Activated CD8-positive, alpha-beta T cell treated with anti-CD3 and anti-CD28 coated beads for 36 hours (primary cell): ENCODE measurements around the gene TDRD10. TPM values are rescaled to one million over a fixed set of nuclear protein-coding genes. Genes with fewer than 3 reads are reported as not detected.

ENCODE experiments used
- ATAC-seq: fragments of 200-7000 bp; cut with Tn5 transposase; one replicate; pipeline ENCODE4 v1.10.0; 2021; ENCODE audit warnings: mild to moderate bottlenecking, moderate library complexity
- CTCF ChIA-PET: fragments of 350-600 bp; sonication (Branson Sonifier 250); formaldehyde crosslinking; loops from one replicate; lab custom pipeline; 2021; ENCODE audit warnings: antibody characterized with exemption; lab: Charles Lee
- POLR2A ChIA-PET: fragments of 350-600 bp; sonication (Branson Sonifier 250); formaldehyde crosslinking; loops from one replicate; lab custom pipeline; 2021; ENCODE audit warnings: antibody characterized with exemption; lab: Charles Lee
- DNase-seq: peaks from one replicate; pipeline ENCODE4 v3.0.0-alpha.2; 2020
- H3K27ac Mint-ChIP-seq: one replicate; pipeline ENCODE4 v1.8.0; 2021; ENCODE audit warnings: mild to moderate bottlenecking, mixed read lengths
- H3K27me3 Mint-ChIP-seq: one replicate; pipeline ENCODE4 v1.8.0; 2021; ENCODE audit warnings: mixed read lengths
- H3K36me3 Mint-ChIP-seq: one replicate; pipeline ENCODE4 v1.8.0; 2021; ENCODE audit warnings: low read depth, mixed read lengths
- H3K4me1 Mint-ChIP-seq: one replicate; pipeline ENCODE4 v1.8.0; 2021; ENCODE audit warnings: low read depth, mixed read lengths
- H3K4me3 Mint-ChIP-seq: one replicate; pipeline ENCODE4 v1.8.0; 2021; ENCODE audit warnings: mild to moderate bottlenecking, moderate library complexity, mixed read lengths
- H3K9me3 Mint-ChIP-seq: one replicate; pipeline ENCODE4 v1.8.0; 2021; ENCODE audit warnings: mixed read lengths
- intact Hi-C: fragments of 100-400 bp; cut with micrococcal nuclease; formaldehyde crosslinking; loops from one replicate; pipeline ENCODE4 v1.10.0; 2022
- total RNA-seq, 2 experiments: library from RNA; stranded (reverse); gene quantifications; one replicate each; pipeline ENCODE4 v1.2.3, GENCODE V29; 2021
- TF ChIP-seq, protein P1 (sequence below): fragments of 200-600 bp; IDR thresholded peaks from one replicate; pipeline ENCODE4 v1.8.0; 2022; ENCODE audit warnings: antibody characterized with exemption, mild to moderate bottlenecking

Gene TDRD10
- total RNA-seq, 2 experiments from 2014 or later, result not detected

DNA sequence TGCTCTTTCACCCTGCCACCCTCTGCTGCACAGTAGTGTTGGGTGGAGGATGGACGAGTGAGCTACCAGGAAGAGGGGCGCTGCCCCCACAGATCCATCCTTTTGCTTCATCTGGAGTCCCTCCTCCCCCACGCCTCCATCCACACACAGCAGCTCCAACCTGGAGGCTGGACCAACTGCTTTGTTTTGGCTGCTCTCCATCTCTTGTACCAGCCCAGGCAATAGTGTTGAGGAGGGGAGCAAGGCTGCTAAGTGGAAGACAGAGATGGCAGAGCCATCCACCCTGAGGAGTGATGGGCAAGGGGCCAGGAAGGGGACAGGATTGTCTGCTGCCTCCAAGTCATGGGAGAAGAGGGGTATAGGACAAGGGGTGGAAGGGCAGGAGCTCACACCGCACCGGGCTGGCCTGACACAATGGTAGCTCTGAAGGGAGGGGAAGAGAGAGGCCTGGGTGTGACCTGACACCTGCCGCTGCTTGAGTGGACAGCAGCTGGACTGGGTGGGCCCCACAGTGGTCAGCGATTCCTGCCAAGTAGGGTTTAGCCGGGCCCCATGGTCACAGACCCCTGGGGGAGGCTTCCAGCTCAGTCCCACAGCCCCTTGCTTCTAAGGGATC is 74.0 kb downstream of the TDRD10 start:
- ChIA-PET POLR2A (interaction anchor here (1.1 to 2.0 kb wide), 5 partner anchors 14 to 28 kb away, joined by 3 to 6 read pairs (median 4); no protein-coding TSS in a partner anchor), CTCF (interaction anchor here (1.2 to 4.8 kb wide), 3 partner anchors 16 to 96 kb away, joined by 3 to 23 read pairs (median 8); no protein-coding TSS in a partner anchor)
- intact Hi-C loops, result no loop called here
- Mint-ChIP-seq H3K27ac (no peak overlapping the region), H3K4me3 (no peak overlapping the region), H3K27me3 (no peaks in the 10 kb centered on the region), H3K9me3 (no peaks in the 10 kb centered on the region), H3K4me1 (no peaks in the 10 kb centered on the region), H3K36me3 (peaks cover 3% of the 10 kb centered on the region)
- no peak for ATAC-seq
- TF ChIP-seq, protein P1, sequence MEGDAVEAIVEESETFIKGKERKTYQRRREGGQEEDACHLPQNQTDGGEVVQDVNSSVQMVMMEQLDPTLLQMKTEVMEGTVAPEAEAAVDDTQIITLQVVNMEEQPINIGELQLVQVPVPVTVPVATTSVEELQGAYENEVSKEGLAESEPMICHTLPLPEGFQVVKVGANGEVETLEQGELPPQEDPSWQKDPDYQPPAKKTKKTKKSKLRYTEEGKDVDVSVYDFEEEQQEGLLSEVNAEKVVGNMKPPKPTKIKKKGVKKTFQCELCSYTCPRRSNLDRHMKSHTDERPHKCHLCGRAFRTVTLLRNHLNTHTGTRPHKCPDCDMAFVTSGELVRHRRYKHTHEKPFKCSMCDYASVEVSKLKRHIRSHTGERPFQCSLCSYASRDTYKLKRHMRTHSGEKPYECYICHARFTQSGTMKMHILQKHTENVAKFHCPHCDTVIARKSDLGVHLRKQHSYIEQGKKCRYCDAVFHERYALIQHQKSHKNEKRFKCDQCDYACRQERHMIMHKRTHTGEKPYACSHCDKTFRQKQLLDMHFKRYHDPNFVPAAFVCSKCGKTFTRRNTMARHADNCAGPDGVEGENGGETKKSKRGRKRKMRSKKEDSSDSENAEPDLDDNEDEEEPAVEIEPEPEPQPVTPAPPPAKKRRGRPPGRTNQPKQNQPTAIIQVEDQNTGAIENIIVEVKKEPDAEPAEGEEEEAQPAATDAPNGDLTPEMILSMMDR, result no peak
- DNase-seq, result no peak

DNA sequence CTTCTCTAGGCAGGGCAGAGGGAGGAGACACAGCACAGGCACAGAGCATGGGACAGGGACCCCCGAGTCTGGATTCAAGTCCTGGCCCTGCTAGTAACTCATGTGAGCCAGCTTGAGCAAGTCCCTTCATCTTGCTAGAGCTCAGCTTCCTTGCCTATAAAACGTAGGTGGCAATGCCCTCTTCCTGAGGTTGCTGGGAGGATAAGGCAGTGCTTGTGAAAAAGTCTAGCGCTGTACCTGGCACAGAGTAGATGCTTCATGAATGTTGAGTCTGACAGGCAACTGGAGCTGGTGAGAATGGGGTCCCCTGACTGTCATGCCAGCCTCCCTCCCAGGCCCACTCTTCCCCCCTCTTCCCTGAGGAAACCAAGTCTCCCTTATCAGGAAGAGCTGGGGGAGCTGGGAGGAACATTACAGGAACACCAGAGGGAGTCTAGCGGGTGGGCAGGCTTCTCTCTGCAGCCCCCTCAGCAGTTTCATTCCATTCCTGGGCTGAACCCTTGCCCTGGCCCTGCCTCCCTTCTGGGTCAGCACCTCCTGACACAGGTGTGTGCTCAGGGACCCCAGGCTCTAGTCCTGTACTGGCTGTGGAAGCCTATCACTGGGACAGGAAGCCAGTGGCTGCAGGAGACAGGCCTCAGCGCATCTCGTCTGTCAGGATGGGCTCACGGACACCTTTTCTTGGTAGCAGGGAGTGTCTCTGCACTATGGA is 75.5 kb downstream of the TDRD10 start:
- no peaks in the 10 kb centered on the region for H3K9me3 Mint-ChIP-seq
- no peaks in the 10 kb centered on the region for H3K4me1 Mint-ChIP-seq
- no peak for DNase-seq
- H3K36me3 Mint-ChIP-seq, result peaks cover 9% of the 10 kb centered on the region
- TF ChIP-seq, protein P1, result no peak
- POLR2A ChIA-PET, result interaction anchor here (0.8 to 2.0 kb wide), 5 partner anchors 9 to 51 kb away, joined by 3 to 6 read pairs (median 3); no protein-coding TSS in a partner anchor
- no peaks in the 10 kb centered on the region for H3K27me3 Mint-ChIP-seq
- CTCF ChIA-PET, result interaction anchor here (1.2 to 4.8 kb wide), 3 partner anchors 17 to 97 kb away, joined by 3 to 23 read pairs (median 8); no protein-coding TSS in a partner anchor
- no peak overlapping the region for H3K27ac Mint-ChIP-seq
- H3K4me3 Mint-ChIP-seq, result no peak overlapping the region
- no peak for ATAC-seq
- intact Hi-C loops, result no loop called here

DNA sequence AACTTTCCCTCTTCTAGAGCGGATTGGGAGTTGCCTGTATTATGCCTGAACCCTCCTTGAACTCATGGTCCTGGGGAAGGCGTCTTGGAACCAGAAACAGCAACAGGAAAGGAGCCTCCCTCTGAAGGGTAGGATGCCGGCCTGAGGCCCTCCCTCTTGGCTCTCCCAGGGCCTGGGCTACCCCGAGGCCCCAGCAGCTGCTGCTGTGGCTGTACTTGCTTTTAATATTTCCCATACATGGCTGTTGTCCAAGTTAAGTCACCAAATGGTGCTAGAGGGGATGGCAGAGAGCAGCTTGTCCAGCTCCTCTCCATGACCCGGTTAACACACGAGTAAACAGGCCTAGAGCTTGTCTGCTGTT is 76.0 kb downstream of the TDRD10 start:
- peaks cover 10% of the 10 kb centered on the region for H3K36me3 Mint-ChIP-seq
- H3K27ac Mint-ChIP-seq, result no peak overlapping the region
- CTCF ChIA-PET, result interaction anchor here (1.9 to 4.8 kb wide), 2 partner anchors 18 to 98 kb away, joined by 8 to 23 read pairs; no protein-coding TSS in a partner anchor

DNA sequence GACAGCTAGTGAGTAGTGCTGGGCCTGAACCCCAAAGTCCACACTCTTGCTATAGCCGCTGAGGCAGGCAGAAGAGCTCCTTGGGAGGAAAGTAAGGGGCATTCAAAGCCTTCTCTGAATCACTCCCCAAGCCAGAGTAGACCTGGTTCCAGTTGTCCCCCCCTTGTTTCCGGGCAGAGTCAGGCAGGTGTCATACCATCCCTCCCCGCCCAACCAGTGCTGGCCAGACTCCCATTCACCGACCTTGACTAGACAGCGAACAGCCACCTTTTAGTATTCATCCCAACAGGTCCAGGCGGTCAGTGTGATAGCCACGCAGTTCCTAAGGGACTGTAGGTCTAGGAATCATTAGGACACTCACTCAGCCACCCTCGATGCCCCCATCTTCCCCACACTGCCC is 77.4 kb downstream of the TDRD10 start:
- H3K9me3 Mint-ChIP-seq, result no peaks in the 10 kb centered on the region
- intact Hi-C loops, result no loop called here
- DNase-seq (no peak), ATAC-seq (no peak)
- H3K4me3 Mint-ChIP-seq, result no peak overlapping the region
- TF ChIP-seq, protein P1, result no peak
- H3K27ac Mint-ChIP-seq, result no peak overlapping the region
- peaks cover 20% of the 10 kb centered on the region for H3K36me3 Mint-ChIP-seq
- CTCF ChIA-PET, result no interaction called here
- no peaks in the 10 kb centered on the region for H3K27me3 Mint-ChIP-seq
- no peaks in the 10 kb centered on the region for H3K4me1 Mint-ChIP-seq
- POLR2A ChIA-PET, result interaction anchor here (0.6 to 1.3 kb wide), 4 partner anchors 8 to 23 kb away, joined by 3 read pairs; no protein-coding TSS in a partner anchor

More for the DNA sequence above, 76.0 kb downstream of the TDRD10 start:
- ATAC-seq (no peak), DNase-seq (no peak)
- no peaks in the 10 kb centered on the region for H3K9me3 Mint-ChIP-seq
- H3K4me1 Mint-ChIP-seq, result no peaks in the 10 kb centered on the region
- intact Hi-C loops, result no loop called here
- TF ChIP-seq, protein P1, result no peak
- no peak overlapping the region for H3K4me3 Mint-ChIP-seq
- no peaks in the 10 kb centered on the region for H3K27me3 Mint-ChIP-seq
- POLR2A ChIA-PET, result interaction anchor here (0.7 to 1.6 kb wide), 3 partner anchors 17 to 20 kb away, joined by 3 to 4 read pairs (median 3); no protein-coding TSS in a partner anchor

DNA sequence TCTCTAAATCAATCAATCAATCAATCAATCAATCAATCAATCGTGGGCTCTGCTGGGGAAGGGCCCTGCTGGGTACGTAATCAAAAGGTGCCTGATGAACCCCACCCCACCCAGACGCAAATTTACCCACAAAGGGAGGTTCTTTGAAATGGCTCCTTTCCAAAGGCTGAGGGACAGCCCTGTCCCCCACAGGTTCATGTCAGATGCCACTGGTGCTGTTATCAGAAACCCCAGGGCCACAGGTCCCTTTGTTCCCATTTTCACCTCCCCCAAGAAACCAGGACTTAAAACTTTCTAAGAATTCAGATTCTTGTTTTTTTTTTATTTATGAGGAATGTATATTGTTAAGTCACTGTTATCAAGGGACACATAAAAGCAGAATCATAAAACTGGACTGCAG is 79.7 kb downstream of the TDRD10 start:
- peaks cover 42% of the 10 kb centered on the region for H3K36me3 Mint-ChIP-seq
- H3K4me3 Mint-ChIP-seq, result no peak overlapping the region
- POLR2A ChIA-PET, result no interaction called here

More for the DNA sequence above, 79.7 kb downstream of the TDRD10 start:
- CTCF ChIA-PET, result interaction anchor here (1.5 kb wide), 1 partner anchor 22 kb away, joined by 4 read pairs; no protein-coding TSS in a partner anchor
- no peaks in the 10 kb centered on the region for H3K27me3 Mint-ChIP-seq
- no peaks in the 10 kb centered on the region for H3K9me3 Mint-ChIP-seq
- ATAC-seq (no peak), DNase-seq (no peak)
- H3K4me1 Mint-ChIP-seq, result no peaks in the 10 kb centered on the region
- TF ChIP-seq, protein P1, result no peak
- H3K27ac Mint-ChIP-seq, result peak overlapping the region; percentile 58
- intact Hi-C loops, result no loop called here
